ENCODE results near the gene ROBO3. TPM values are rescaled to one million over a fixed set of nuclear protein-coding genes. Genes with fewer than 3 reads are reported as not detected.

Gene ROBO3
- total and polyA plus RNA-seq, 2 of the 8 experiments (the other 6 are each of a cell fraction or from before 2014, with no cell fraction given) = 12.1 to 24.6 TPM

GRCh38 chr11:124891373-124891861 lies 26.2 kb downstream of the ROBO3 start (continued):
- no peak for TF ChIP-seq KDM4A (IDR thresholded peaks at IDR 0.05; ENCODE audit: low read depth, low read length, severe bottlenecking)
- TF ChIP-seq SUZ12 (IDR thresholded peaks at IDR 0.05; ENCODE audit: low read length) = no peak
- TF ChIP-seq SAP30 (IDR thresholded peaks at IDR 0.05; ENCODE audit: insufficient read depth, insufficient replicate concordance, low read length) = no peak
- TF ChIP-seq, protein P1, sequence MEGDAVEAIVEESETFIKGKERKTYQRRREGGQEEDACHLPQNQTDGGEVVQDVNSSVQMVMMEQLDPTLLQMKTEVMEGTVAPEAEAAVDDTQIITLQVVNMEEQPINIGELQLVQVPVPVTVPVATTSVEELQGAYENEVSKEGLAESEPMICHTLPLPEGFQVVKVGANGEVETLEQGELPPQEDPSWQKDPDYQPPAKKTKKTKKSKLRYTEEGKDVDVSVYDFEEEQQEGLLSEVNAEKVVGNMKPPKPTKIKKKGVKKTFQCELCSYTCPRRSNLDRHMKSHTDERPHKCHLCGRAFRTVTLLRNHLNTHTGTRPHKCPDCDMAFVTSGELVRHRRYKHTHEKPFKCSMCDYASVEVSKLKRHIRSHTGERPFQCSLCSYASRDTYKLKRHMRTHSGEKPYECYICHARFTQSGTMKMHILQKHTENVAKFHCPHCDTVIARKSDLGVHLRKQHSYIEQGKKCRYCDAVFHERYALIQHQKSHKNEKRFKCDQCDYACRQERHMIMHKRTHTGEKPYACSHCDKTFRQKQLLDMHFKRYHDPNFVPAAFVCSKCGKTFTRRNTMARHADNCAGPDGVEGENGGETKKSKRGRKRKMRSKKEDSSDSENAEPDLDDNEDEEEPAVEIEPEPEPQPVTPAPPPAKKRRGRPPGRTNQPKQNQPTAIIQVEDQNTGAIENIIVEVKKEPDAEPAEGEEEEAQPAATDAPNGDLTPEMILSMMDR (IDR thresholded peaks at IDR 0.05; ENCODE audit: control extremely low read depth in 1 of 3, insufficient read depth in 1 of 3, low read depth in 1 of 3, low read length in 3 of 3) = peak; percentile 42 to 65 (median 50)
- no peak for TF ChIP-seq SIRT6 (IDR thresholded peaks at IDR 0.05; ENCODE audit: low read length)

All from H1 (cell line).